DOHH2 (cell line): Measurements from ENCODE around the gene PHLPP1.

ENCODE experiments used
- H3F3A ChIP-seq: fragments of 200-600 bp; sonication (generic), shearing (Covaris generic); 2 replicates; pipeline ENCODE4 v1.6.0; 2016; ENCODE audit warnings: antibody characterized with exemption, mild to moderate bottlenecking; ENCODE audit not compliant: control insufficient read depth, insufficient read depth
- H3K27ac ChIP-seq: fragments of 200-600 bp; sonication (generic); 2 replicates; pipeline ENCODE4 v1.5.1; 2014; ENCODE audit warnings: low read depth, mild to moderate bottlenecking, low read length, moderate library complexity
- H3K27me3 ChIP-seq: fragments of 200-600 bp; sonication (generic); 2 replicates; pipeline ENCODE4 v1.6.1; 2014; ENCODE audit warnings: mild to moderate bottlenecking, low read length, mixed read lengths; ENCODE audit not compliant: control insufficient read depth
- H3K36me3 ChIP-seq: fragments of 200-600 bp; sonication (generic); 2 replicates; pipeline ENCODE4 v1.6.1; 2014; ENCODE audit warnings: mild to moderate bottlenecking, low read length, moderate library complexity, mixed read lengths; ENCODE audit not compliant: control insufficient read depth
- H3K4me1 ChIP-seq: fragments of 200-600 bp; sonication (generic); 2 replicates; pipeline ENCODE4 v1.6.1; 2014; ENCODE audit warnings: mild to moderate bottlenecking, low read length, mixed read lengths; ENCODE audit not compliant: control insufficient read depth
- H3K4me2 ChIP-seq: fragments of 200-600 bp; sonication (generic); 2 replicates; pipeline ENCODE4 v1.6.0; 2014; ENCODE audit warnings: mild to moderate bottlenecking, low read length, moderate library complexity
- H3K4me3 ChIP-seq: fragments of 200-600 bp; sonication (generic); 2 replicates; pipeline ENCODE4 v1.5.1; 2014; ENCODE audit warnings: mild to moderate bottlenecking, low read length, mixed read lengths
- H3K79me2 ChIP-seq: fragments of 200-600 bp; sonication (generic); 2 replicates; pipeline ENCODE4 v1.6.1; 2014; ENCODE audit warnings: mild to moderate bottlenecking, low read length, mixed read lengths; ENCODE audit not compliant: control insufficient read depth
- H3K9me2 ChIP-seq: fragments of 200-600 bp; sonication (generic); replicated peaks from 2 replicates; pipeline ENCODE4 v1.6.1; 2014; ENCODE audit warnings: mild to moderate bottlenecking, low read length, mixed read lengths; ENCODE audit not compliant: control insufficient read depth
- H3K9me3 ChIP-seq: fragments of 200-600 bp; sonication (generic); 2 replicates; pipeline ENCODE4 v1.6.1; 2014; ENCODE audit warnings: antibody characterized with exemption, low read length, mixed read lengths; ENCODE audit not compliant: control insufficient read depth, insufficient read depth
- H4K20me1 ChIP-seq: fragments of 200-600 bp; sonication (generic); 2 replicates; pipeline ENCODE4 v1.6.0; 2014; ENCODE audit warnings: low read depth, mild to moderate bottlenecking, antibody characterized with exemption, low read length, moderate library complexity; ENCODE audit not compliant: control insufficient read depth, insufficient read depth
- CTCF ChIP-seq: fragments of 200-600 bp; sonication (generic); IDR thresholded peaks from one replicate; pipeline ENCODE4 v1.5.1; 2014; ENCODE audit warnings: antibody characterized with exemption, mild to moderate bottlenecking, low read depth, low read length; ENCODE audit not compliant: poor library complexity, severe bottlenecking
- EZH2phosphoT487 ChIP-seq: fragments of 200-600 bp; sonication (generic); IDR thresholded peaks from 2 replicates; pipeline ENCODE4 v1.6.1; 2017; ENCODE audit warnings: borderline replicate concordance, mild to moderate bottlenecking, antibody characterized with exemption, low read length, moderate library complexity, mixed read lengths

Gene PHLPP1

GRCh38 chr18:62974928-62975675 is 259.8 kb downstream of the PHLPP1 start:
- no peak overlapping the region for H3K27ac ChIP-seq
- peaks cover 28% of the 10 kb centered on the region for H3K36me3 ChIP-seq

GRCh38 chr18:62975785-62976184 is 260.4 kb downstream of the PHLPP1 start:
- Histone ChIP-seq H3K79me2 (no peaks in the 10 kb centered on the region), H3K9me2 (no peaks in the 10 kb centered on the region), H3F3A (no peaks in the 10 kb centered on the region), H3K27ac (no peak overlapping the region), H3K4me2 (no peak overlapping the region), H3K27me3 (no peaks in the 10 kb centered on the region), H3K4me1 (no peaks in the 10 kb centered on the region), H4K20me1 (no peaks in the 10 kb centered on the region), H3K9me3 (no peaks in the 10 kb centered on the region), H3K4me3 (no peak overlapping the region), H3K36me3 (peaks cover 28% of the 10 kb centered on the region)
- TF ChIP-seq EZH2phosphoT487 (no peak), CTCF (no peak)

More at GRCh38 chr18:62974928-62975675, 259.8 kb downstream of the PHLPP1 start:
- H3K27me3 ChIP-seq, result no peaks in the 10 kb centered on the region
- H4K20me1 ChIP-seq, result no peaks in the 10 kb centered on the region
- H3K4me2 ChIP-seq, result no peak overlapping the region
- no peaks in the 10 kb centered on the region for H3F3A ChIP-seq
- no peaks in the 10 kb centered on the region for H3K79me2 ChIP-seq
- no peaks in the 10 kb centered on the region for H3K4me1 ChIP-seq
- H3K4me3 ChIP-seq, result no peak overlapping the region
- H3K9me3 ChIP-seq, result no peaks in the 10 kb centered on the region
- no peaks in the 10 kb centered on the region for H3K9me2 ChIP-seq
- TF ChIP-seq EZH2phosphoT487, result no peak
- TF ChIP-seq CTCF, result no peak

- TF ChIP-seq CTCF, result no peak
- TF ChIP-seq EZH2phosphoT487, result no peak
- Histone ChIP-seq H4K20me1 (no peaks in the 10 kb centered on the region), H3K36me3 (peaks cover 28% of the 10 kb centered on the region), H3K9me3 (no peaks in the 10 kb centered on the region), H3K79me2 (no peaks in the 10 kb centered on the region), H3K27ac (no peak overlapping the region), H3K9me2 (no peaks in the 10 kb centered on the region), H3K4me1 (no peaks in the 10 kb centered on the region), H3K4me2 (no peak overlapping the region), H3F3A (no peaks in the 10 kb centered on the region), H3K27me3 (no peaks in the 10 kb centered on the region), H3K4me3 (no peak overlapping the region)
Observed at GRCh38 chr18:62976227-62976626, 260.9 kb downstream of the PHLPP1 start.
